Activated CD8-positive, alpha-beta memory T cell treated with anti-CD3 and anti-CD28 coated beads, Interleukin-2, amount 50 U/mL, for 4 hours (primary cell): ENCODE data around the gene GHRL.

ENCODE experiments used
- DNase-seq: peaks from one replicate; pipeline ENCODE4 v3.0.0-alpha.2; 2020

GHRL gene, protein sequence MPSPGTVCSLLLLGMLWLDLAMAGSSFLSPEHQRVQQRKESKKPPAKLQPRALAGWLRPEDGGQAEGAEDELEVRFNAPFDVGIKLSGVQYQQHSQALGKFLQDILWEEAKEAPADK

DNA sequence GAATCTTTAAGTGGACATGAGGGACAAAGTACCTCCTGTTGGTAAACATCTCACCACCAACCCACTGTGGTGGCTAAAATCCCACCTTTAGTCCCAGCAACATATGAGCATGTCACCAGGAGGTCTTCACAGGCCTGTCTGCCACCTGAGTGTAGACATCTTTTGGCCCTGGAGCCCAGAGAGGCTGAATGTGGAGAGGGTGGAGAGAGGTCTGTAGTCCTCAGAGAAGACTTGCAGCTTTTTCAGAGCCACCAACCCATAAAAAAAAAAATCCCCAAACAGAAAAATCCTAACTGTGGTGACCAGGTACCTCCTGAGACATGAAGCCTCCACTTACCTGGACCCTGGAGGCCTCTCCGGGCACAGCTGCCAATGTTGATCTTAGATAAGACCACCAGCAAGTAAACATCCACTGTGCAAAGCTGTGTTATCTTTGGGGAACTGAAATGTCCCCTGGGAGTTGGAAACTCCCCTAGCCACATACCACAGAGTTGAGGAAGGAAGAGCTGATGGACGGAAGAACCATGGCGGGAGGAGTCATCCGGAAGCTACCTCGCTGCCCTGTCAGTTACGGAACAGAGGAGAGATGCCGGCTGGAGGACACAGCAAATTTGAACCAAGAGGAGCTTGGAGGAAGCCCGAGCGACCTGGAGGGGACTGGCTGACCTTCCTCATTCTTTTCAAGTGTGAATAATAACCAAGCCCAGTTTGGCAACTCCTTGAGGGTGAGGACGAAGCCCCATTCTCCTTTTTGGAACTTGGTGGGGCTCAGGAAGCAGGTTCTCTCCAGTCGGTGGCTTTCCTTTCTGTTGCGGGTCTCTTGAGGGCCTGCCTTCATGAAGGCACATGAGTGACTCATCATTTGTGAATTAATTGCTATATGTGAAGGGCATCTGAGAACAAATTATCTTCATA is at the start of gene GHRL:
Gene GHRL (minus strand): TSS at position 443 of the 915 bp plus-strand sequence. CDS start 2,767 bp downstream, outside the sequence.
- DNase-seq = no peak

DNA sequence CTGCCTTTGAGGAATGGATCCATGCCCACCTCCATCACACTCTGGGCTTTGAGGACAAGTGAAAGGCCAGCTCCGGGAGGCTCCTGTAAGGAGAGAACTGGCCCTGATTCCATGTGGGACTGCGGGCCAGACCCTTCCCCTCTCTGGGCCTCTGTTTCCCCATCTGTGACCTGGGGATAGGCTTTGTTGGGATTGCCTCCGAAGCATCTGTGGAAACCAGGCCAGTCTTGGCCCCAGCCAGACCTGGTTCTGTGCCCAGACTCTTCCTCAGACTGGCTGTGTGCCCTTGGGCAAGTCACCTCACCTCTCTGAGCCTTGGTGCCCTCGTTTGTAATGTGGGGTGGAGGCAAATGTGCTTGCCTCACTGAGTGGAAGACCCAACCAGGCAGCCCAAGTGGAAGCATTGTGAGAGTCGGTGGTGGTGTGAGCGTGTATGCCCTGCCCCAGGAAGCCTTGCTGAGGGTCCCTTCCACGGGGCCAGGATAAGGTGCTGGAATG is 49.2 kb upstream of the GHRL start:
- no peak for DNase-seq

DNA sequence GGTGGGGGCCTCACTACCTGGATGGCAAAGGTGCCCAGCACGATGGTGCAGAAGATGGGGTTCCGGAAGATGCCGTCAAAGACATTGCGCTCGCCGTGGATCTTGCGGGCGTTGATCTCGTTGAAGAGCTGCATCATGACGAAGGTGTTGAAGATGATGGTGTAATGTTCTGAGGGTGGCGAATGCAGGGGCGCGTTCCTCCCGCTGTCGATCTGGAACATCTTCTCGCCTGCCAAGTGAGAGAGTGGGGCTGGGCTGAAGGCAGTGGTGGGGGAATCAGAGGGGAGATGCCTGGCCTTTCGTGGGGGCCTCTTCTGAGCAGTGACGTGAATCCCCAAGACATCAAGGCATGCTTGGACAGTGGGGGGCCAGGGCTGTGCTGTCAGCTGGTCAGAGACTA is 47.7 kb upstream of the GHRL start:
- DNase-seq = no peak

DNA sequence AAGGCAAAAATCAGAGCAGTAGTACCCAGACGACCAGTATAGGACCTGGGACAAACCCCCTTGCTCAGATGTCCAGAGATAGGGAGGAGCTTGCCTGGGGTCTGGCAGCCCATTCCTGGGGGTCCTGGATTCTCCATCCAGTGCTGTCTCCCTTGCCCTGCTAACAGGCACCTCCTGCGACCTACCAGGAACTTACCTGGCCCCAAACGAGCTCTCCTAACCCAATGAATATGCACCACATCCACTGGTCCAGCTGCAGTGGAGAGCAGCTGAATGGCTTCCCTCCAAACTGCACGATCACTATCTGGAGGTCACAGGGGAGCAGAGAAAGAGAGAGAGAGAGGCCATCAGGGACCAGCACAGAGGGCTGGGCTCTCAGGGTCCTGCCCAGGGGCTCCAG is 47.3 kb upstream of the GHRL start:
- no peak for DNase-seq

DNA sequence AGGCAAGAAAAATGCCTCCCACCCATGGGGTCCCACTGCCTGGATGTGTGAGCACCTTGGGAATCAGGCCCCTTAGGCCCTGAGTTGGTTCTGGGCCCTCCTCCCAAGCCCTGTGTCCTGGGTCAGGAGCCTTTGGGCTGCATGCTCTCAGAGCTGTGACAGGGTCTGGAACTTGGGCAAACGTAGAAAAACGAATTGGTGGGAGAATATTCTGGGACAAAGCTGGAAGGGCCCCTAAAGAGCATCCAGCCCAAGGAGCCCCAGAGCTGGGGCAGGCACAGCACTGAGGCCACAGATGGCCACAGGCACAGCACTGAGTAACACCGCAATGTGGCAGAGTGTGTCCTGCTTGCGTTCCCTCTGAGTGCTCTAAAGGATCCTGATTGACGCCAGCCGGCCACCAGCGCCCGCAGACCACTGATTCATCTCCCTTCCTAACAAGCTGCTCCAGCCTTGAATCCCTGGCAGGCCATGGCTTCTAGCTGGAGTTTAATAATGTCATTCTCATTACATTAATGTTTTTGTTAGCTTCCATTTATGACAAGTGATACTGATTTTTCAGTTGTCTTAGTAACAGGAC is 46.7 kb upstream of the GHRL start:
- DNase-seq = no peak

DNA sequence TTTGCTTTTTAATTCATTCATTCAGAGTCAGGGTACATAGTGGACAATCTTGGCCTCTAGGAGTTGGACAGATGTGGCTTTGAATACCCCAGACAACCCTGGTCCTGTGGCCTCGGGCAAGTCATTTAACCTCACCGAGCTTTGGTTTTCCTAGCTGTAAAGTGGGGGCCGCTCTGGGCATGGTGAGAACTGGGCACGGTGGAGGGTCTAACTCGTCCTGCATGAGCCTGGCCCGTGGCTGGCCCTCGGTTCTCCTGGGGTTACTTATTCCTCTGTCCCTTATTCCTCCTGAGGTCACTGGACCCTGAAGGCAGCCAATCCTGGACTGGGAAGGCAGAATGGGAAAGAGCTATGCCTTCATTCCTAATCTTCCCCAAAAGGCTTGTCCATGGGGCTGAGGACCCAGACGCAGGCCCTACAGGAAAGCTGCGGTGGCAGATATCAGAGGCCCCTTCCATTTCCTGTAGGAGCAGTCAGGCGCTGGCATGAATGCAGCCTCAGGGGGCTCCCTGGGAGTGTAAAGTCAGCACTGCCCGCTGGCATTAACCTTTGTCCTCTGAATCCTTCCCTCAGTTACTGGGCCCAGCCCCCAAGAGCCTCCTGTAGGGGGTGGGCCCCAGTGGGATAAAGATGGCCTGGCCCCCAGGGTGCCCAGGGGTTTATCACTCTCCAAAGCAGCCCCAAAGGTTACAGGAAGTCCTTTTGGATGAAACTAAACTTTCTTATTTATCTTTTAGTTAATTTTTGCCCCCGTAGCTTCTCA is 46.0 kb upstream of the GHRL start:
- no peak for DNase-seq

DNA sequence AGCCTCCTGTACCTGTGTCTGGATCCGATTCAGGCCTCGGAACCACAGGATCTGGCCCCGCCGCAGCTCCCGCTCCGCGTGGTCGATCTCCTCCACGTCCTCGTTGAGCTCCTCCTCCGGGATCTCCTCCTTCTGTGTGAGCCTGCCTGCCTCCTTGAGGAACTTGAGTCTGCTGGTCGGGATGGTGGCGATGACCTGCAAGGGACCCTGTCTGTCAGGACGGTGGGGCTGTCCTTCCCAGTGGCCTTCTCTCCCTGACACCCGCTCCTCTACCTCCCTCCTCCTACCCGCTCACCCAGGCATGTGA is 45.4 kb upstream of the GHRL start:
- no peak for DNase-seq

DNA sequence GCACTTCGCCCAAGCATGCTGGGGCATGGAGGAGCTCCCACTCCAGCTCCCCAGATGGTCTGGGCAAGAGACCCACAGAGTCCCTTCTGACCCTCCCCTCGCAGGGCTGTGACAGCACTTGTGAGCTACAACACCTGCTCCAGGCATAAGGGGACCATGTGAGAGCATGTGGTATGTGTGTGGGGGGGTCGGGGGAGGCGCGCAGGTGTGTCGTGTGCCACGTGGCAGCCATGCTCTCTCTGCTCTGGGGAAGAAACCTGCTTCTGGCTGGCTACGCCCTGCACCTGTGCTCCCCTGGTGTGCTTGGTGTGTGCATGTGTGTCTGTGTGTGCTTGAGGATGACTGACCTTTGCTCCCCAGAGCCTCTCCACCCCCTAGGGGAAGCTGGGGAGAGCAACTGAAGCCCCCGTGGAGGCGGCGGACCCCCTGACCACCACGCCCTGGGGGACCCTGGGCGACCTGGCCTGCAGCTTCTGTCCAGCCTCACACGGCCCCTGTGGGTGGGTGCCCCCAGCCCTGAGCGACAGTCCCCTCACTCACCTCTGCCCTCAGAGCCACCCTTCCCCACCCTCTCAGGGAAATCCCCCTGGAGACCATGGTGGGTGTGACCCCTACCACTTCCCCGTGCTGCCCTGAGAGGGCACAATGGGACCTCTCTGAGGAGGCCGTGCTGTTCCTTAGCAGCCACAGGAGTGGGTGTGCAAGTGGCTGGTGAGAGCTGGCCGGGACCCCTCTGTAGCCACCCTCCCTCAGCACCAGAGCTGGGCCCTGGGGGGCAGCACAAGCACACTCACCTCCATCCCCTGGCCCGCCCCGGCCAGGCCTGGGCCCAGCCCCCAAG is 44.8 kb upstream of the GHRL start:
- DNase-seq = no peak

DNA sequence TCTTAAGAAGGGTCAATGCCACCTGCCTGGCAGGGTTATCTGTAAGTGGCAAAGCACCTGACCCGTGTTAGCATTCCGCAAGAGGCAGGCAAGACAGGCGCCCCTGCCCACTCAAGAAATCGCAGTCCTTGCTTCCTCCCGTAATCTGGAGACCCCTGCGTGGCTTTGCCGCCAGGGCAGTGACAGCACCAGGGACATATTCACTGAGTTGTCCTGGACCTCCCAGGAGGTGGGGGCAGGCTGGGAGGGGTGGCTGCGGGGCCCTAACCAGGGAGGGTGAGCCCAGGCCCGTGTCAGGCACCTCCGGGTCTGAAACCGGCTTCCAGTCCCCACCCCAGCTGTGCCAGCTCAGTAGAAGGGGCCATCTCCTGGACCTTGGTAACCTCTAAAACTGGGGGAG is 44.0 kb upstream of the GHRL start:
- no peak for DNase-seq

DNA sequence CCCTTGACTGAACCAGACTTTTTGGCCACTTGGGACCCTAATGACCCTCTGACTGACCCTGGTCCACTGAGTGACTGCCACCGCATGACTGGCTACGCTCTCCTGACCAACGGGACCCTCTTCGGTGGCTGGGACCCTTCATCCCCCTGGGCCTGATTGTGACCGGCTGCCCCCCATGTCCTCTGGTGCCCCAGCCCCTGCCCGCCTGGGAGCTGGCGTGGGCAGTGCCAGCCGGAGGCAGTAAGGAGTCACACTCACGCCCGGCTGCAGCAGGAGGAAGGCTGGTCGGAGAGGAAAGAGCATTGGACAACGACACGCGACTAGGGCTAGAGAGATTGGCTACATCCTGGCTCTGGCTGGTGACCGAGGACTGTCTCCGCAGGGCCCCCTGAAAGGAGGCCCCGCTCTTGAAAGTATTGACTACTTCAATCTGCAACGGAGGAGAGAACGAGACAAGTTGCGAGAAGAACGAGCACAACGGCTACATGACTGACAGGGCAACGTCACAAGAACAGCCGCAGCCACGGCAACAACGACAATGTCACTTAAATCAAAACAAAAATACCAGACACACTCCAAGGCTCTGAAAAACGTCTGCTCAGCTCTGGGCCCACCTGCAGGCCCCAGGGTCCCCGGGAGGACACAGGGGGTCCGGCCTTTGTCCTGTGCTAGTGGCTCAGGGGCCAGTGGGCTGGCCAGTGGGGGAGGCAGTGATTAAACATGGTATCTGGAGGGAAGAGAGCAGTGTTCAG is 43.3 kb upstream of the GHRL start:
- no peak for DNase-seq

DNA sequence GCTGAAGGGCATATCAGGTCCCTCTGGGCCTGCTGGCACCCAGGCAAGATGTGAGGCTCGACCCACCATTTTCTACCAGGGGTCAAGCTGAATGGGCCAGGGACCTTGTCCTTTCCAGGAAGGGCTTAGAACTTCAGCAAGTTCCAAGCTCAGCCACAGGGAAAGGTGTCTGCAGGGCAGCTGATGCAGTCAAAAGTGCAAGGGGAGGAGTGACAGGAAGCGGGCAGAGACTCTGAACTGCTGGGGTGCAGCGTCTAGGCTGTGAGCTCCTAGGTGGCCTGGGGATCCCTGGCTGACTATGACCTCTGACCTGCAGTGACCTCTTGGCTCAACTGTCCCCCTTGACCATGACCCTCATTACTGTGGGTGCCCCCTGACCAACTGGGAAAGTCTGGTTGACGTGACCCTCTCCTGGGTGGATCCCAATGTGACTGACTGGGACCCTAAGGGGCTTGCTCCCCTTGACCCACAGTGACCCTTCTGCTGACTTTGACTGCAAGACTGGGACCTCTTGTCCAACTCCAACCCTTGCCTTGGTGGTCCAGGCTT is 42.5 kb upstream of the GHRL start:
- no peak for DNase-seq

DNA sequence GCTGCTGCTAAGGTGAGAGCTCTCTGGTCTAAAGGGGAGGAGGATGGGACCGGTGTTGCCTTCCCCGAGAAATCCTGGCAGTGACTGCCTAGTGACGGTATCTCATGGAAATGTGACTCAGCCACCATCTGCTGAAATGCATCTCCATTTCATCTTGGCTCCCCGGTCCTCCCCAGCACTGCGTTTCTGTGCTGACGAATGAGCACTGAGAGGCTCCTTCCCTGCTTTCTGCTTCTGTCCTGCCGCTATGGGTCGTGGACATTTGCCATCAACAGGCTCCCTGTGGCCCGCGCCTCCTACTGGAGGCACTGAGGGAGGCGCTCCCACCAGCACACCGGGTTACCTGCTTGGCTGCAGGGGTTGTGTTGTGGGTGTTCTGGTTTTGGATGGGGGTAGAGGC is 41.7 kb upstream of the GHRL start:
- DNase-seq = no peak

DNA sequence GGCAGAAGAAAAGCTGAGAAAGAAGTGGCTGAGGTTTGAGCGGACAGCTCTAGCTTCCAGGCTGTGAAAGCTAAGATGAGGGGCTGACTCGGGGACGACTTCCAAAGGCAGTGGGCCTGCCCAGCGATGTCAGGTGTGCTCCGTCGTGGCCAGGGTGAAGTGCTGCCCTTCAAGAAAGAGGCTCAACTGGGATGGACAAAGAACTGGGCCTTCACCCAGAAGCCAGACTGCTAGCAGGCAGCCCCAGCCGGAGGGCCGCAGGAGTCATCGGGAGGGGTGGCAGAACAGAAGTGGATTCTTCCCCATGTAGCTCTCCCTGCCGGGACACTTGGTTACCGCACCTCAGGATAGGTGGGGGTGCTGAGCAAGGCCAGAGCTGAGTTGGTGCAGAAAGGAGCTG is 41.3 kb upstream of the GHRL start:
- DNase-seq = no peak

DNA sequence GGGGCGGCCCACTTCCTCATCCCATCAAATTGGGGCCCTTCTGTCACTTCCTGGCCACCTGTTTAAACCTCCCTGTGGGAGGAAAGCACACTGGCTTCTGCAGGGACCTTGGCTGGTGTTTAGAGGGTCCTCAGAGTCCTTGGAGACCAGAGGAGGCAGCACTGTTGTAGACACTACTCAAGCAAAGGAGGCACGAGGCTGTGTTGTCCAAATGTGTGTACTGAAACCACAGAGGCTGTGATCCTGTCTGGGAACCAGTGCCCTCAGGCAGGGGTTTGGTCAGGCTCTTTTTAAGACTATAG is 40.6 kb upstream of the GHRL start:
- no peak for DNase-seq

DNA sequence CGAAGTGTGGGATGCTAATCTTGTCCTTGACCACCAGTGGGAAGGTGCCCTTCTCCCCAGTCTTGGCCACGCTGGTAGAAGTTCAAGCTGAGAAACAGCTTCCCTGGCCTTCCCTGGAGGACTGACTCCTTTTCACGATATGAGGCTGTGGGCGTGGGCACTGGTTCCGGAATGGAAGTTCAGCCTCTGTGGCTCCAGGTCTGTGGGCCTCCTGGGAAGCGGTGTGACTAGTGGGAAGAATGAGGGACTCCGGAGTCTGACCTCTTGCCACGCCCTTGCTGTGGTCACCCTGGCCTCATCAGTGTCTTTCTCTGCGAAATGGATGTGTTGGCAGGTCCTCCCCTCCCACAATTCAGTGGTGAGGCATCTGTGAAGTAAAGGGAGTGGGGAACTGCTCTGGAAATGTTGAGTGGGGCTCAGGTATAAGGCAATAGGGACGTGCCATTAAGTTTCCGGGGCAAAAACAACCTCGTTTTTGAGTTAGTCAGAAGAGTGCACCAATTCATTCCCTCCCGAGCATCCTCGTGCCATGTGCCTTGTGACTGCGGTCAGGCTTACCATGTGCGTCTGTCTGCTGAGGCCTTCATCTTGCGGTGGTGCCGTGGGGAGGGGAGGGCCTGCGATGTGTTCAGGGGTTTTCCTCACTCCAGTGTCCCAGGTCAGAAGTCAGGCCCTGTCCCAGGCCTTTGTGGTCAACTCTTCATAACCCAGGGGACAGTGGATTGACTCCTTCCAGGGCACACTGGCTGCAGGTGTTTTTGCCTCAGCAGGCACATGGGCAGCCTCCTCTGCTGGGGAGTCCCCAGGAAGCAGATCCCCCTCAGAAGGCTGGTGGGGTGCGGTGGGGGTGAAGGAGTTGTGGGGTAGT is 40.0 kb upstream of the GHRL start:
- no peak for DNase-seq

DNA sequence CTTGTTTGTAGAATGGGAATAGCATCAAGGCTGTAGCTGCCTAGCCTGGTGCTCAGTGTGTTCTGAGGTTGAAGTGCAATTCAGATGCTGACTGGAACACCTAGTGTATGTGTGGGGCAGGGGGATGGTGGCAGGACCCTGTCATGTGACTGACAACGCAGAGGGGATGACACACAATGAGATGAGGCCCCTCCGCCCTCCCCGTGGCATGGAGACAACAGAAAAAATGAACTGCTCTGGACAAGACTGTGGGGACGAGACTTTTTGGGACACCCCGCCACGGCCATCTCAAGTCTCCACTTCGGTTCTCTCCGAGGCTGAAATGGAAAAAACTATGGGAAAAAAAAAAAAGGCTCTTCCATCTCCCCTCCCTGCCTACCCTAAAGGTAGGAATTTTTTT is 38.6 kb upstream of the GHRL start:
- DNase-seq = no peak

DNA sequence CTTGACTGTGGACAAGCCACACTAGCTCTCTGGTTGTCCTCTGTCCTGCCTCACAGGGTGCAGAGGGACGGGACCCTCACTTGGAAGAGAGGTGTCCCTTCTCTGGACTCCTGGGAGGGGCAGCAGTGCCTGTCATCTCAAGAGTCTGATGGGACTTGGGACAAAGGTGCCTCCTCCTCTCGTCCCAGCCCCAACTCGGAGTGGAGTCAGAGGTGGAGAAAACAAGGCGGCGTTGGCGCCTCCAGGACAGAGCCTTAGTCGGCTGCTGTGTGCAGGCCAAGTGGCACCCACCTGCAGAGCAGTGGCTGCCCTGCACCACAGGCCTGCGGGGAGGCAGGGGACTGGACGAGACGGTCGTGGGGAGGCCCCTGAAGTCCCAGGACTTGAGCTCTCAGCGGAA is 37.6 kb upstream of the GHRL start:
- DNase-seq = no peak

DNA sequence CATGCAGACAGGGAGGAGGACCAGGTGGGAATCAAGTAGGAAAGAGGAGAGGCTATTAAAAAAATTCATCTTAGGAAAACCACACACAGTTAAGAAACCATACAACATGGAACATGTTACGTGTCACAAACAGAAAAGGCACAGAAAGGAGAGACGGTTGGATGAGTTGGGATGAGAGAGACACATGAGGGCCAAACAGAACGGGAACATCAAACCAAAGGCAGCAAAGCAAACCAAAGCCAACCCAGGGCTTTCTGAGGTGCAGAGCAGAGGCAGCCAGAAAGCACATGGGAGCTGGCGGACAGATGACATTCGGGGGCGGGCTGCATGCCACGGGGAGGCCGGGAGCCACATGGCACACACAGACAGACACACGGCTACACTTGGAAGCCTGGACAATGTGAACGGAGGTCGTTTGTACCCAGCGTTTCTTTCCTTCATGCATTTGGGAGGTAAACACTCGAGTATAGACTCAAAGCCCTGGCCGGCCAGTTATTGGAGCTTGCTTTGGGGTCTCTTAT is 36.8 kb upstream of the GHRL start:
- DNase-seq = no peak

DNA sequence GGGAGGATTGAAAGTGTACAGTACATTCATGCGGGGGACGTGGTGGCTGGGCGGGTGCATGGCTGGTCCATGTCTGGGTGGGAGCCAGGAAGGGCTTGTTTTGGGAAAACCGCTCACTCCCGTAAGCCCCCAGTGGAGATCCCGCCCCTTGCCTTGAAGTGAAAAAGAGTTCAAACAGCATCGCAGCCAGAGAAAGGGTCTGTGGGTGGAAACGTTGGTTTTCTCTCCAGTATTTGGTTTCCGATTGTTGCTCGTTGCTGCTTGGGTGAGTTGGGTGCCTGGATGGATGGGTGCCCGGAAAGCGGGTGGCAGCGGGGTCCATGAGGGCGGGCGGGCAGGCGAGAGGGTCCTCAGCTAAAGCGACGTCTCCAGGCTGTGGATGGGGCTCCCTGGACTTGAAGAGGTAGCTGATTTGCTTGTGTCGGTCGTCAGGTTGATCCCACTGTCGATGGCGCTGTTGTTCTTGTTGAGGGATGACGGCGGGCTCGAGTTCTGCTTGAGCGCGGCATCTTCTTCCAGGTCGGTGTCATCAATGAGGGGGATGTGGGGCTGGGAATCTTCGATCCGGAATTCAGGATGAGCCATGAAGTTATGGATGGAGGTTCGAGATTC is 35.8 kb upstream of the GHRL start:
- DNase-seq = no peak

DNA sequence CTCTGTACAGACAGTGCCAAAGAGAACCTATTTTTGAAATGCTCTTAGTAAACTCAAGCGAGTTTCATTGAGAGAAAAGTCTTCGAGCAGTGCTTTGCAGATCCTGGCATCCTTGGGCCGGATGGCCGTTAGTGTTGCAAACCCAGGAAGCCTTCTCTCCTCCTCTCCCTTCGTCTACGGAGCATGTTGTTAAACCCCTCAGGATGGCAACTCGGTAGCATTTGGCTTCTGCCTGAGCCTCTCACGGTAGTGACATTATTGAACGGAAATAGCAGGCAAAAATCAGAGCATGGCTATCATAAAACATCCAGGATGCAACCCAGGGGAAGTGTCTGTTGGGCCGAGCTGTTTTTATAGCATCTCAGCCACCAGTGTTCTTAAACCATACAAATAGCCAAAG is 34.8 kb upstream of the GHRL start:
- no peak for DNase-seq
